HG02798 (cell line): ENCODE data around the gene COG4.
A peak's percentile ranks its signal among the peaks of the same experiment; 100 is the strongest.

Experiments used
- ATAC-seq: cut with Tn5 transposase; IDR thresholded peaks from one replicate; pipeline ENCODE4 v1.9.1; 2021; ENCODE audit warnings: mild to moderate bottlenecking; ENCODE audit not compliant: unreplicated experiment, poor library complexity

Gene COG4

DNA sequence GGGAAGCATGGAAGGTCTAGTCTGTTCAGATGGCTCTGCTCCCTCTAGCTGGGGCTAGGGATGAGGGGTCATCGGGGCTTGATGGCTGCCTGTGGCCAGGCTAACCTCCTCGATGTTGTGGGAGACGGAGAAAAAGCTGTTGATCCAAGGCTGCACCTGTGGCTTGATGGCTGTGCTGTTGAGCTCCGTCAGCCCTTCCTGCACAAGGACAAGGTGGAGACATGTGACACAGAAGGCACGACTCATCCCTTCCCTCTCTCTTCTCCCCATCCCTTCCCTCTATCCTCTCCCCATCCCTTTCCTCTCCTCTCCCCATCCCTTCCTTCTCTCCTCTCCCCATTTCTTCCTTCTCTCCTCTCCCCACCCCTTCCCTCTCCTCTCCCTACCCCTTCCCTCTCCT lies 40.7 kb downstream of the COG4 start:
- no peak for ATAC-seq

DNA sequence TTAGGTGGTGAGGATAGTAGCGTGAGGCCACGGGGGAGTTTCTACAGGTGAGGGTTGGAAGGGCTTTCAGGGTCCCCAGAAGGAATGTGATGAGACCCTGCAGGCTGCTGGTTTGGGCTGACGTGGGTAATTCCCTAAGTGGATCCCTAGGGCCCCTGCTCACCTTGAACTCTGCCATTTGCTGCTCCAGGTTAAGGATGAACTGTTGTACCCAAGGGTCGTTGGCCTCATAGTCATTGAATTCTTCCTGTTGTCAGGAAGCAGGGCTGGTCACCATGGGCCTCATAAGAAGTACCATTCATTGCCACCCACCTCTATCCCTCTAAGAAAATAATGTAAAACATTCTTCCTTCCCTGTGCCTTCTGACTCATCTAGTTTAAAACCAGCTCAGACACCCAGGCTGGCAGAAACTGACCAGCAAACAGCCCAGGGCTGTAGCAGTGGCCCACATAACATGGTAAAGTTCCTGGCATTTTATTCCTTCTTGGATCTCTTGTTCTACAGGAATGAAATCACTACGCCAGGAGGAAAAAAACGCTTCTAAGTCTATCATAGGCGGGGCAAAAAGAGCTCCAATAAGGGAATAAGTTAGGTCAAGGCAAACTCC lies 41.3 kb downstream of the COG4 start:
- no peak for ATAC-seq

DNA sequence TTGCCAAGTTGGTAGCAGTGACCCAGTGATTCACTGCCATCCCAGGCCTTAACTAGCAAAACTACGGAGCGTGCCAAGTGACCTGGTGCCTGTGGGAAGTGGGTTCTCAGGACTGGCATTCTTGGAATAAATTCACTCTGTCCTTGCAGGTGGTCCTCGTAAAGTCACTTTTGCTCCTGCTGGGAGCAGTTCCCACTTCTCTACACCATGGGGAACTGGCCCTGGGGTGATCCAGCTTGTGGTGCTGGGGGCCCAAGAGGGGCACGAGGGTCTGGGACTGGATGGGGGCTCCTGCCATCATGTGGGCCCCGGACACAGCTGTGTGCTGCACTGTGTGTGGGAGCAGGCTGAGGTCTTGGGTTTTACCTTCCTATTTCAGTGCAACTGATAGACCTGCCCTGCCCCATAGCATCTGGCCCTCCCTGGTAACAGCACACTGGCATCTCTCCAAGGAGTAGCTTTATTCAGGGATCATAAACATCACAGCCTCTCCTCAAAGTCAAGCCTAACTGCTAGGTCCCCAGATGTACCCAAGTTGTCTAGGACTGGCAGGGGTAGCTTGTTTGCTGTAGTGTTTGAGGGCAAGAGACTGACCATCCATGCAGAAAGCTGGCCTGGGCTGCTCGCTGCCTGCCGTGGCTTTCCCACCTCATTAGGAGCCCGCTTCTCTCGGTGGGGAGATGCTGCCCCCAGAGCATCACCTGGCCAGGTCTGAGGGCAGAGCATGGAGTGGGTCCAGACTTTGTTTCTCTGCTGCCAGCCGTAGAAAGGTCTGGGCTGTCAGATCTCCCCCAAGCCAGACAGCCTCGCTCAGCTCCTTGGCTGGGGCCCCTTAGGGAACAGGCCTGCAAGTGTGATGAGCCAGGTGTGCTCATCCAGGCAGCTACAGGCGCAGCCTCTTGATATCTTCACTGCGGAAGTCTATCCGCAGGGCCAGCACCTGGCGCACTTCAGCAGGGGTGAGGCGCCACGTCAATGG lies 42.9 kb downstream of the COG4 start:
- ATAC-seq, result no peak

DNA sequence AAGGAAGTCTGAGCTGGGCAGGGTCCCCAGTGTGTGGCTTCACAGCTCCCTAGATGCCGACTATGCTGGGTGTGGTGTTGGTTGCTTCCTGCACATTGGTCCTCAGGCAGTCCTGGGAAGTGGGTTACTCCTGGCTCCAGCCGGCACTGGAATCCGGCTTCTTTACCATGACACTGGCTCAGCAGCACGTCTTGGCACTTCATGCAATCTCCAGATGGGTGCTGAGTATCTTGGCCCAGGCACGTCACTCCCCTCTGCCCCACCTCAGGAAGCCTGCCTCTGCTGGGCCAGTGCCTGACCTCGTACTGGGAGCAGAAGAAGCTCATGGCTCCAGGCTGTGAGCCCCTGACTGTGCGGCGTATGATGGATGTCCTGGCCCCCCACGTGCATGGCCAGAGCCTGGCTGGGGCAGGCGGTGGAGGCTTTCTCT lies 44.4 kb downstream of the COG4 start:
- no peak for ATAC-seq

DNA sequence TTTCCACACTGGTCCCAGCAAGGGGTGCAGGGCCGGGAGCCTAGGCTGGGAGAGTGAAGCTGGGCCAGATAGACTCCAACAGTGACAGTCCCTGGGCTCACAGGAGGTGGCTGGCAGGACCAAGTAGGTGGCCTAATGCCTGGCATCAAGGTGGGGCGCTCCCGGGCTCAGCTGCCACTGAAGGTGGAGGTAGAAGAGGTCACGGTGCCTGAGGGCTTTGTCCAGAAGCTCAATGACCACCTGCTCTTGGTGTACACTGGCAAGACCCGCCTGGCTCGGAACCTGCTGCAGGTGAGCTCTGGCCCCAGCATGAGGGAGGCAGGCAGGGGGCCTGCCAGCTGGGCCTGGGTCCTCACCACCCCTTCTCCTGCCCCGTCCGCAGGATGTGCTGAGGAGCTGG lies 45.2 kb downstream of the COG4 start:
- no peak for ATAC-seq

DNA sequence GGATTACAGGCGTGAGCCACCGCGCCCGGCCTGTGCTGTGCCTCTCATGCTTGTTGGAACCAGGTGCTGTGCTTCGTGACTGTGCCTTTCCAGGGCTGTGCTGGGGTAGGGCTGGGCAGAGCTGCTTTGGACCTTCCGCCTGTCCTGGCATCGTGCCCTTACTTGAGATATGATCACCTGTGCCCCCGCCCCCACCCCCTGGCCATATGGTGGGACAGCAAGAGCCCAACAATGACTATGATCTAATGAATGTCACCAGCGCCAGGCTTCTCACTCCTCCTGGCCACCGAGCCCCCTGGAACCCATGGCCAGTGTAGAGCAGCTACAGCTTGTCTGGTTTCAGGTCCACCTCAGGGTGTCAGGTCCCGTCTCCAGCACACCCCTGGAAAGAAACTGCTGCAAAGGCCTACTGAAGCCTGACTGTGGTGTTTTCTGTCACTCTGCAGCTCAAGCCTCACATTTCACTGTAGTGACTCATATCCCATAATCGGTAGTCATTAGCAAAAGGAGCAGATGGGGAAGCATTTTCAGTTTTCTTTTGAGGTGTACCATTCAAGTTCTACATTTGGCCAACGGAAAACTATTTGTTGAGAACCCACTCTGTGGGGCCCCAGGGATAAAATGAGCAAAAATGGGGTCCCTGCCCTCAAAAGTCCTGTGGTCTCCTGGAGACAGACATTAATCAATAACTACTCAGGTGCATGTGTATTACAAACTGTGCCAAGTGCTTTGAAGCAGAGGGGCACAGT lies 46.9 kb downstream of the COG4 start:
- ATAC-seq, result peak; percentile 77

DNA sequence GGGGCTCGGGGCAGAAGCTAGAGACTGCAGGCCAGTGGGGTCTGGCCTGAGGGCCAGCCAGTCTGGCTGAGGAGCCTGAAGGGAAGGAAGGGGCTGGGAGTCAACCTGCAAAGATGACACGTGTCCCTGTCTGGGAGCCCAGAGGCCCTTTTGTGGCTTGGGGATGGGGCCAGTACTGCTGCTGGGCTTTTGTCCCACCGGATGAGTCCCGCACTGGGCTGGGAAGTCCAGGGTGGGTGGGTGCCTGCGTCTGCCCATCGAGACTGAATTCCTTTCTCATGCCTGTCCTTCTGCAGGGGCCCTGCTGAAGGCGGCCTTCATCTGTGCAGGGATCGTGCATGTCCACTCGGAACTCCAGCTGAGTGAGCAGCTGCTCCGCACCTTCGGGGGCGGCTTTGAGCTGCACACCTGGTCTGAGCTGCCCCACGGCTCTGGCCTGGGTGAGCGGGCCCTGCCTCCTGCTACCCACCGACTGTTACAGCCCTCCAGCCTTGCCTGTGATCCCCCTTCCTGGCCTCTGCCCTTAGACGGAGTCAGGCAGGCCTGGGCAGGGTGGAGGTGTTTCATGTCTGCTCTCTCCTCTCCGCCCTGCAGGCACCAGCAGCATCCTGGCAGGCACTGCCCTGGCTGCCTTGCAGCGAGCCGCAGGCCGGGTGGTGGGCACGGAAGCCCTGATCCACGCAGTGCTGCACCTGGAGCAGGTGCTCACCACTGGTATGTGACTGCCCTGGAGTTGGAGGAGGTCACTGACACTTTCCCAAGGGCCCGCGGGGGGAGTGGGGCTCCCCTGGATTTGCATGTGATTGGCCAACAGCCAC lies 48.1 kb downstream of the COG4 start:
- ATAC-seq, result no peak

DNA sequence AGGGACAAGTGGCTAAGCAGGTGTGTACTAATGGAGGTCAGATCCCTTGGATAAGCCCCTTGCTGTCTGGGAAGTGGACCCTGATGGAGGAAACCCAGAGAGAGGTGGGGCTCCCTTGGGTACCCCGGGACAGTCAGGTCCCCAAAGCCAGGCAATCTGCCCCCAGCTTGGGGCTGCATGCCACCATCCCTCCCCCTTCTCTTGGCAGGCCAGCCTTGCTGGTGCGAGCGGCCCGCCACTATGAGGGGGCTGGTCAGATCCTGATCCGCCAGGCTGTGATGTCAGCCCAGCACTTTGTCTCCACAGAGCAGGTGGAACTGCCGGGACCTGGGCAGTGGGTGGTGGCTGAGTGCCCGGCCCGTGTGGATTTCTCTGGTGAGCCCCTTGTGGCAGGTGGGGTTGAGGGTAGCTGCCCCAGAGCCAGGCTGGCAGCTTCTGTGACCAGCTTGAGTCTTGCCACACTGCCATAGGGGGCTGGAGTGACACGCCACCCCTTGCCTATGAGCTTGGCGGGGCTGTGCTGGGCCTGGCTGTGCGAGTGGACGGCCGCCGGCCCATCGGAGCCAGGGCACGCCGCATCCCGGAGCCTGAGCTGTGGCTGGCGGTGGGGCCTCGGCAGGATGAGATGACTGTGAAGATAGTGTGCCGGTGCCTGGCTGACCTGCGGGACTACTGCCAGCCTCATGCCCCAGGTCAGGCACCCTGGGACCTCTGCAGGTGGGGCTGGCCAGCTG lies 48.9 kb downstream of the COG4 start:
- no peak for ATAC-seq

DNA sequence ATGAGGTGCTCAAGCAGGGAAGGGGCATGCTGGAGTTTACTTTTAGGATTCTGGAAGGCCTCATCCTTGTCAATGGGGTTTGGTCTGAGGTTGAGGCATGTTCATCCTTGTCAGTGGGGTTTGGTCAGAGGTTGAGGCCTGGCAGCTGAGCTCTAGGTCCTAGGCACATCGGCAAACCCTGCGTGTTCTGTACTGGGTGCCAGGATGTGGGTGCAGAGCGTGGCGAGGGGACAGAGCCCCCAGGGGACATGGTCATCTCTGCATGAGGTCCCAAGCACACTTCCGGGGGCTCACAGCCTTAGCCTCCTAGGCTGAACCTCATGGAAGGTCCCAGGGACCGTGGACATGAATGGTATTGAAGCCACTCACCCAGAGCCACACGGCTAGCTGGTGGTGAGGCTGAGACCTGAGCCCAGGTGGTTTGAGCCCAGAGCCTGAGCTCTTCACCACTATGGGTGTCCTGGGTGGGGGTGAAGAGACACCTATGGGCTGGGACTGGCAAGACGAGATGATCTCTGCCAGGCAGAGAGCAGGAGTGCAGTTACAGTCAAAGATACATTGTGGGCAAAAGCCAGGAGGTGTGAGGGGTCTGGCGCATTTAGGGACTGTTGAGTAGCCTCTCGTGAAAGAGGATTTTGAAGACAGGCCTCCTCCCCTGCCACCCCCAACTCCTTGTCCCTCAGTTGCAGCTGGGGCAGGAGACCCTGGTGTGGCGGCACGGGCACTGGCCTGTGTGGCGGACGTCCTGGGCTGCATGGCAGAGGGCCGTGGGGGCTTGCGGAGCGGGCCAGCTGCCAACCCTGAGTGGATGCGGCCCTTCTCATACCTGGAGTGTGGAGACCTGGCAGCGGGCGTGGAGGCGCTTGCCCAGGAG lies 49.7 kb downstream of the COG4 start:
- no peak for ATAC-seq

DNA sequence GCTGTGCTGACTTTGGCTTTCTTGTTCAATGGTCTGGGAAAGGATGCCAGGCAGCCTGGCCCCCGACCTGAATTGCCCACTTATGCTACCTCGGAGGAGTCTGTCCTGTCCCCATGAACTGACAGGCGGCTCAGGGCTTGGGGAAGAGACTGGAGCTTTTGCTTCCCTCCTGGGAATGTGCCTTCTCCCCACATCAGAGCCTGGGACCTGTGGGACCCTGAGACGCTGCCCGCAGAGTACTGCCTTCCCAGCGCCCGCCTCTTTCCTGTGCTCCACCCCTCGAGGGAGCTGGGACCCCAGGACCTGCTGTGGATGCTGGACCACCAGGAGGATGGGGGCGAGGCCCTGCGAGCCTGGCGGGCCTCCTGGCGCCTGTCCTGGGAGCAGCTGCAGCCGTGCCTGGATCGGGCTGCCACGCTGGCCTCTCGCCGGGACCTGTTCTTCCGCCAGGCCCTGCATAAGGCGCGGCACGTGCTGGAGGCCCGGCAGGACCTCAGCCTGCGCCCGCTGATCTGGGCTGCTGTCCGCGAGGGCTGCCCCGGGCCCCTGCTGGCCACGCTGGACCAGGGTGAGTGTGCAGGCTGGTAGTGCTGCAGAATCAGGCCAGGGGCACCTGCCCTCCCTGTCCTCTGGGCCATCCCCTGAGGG lies 50.4 kb downstream of the COG4 start:
- no peak for ATAC-seq

DNA sequence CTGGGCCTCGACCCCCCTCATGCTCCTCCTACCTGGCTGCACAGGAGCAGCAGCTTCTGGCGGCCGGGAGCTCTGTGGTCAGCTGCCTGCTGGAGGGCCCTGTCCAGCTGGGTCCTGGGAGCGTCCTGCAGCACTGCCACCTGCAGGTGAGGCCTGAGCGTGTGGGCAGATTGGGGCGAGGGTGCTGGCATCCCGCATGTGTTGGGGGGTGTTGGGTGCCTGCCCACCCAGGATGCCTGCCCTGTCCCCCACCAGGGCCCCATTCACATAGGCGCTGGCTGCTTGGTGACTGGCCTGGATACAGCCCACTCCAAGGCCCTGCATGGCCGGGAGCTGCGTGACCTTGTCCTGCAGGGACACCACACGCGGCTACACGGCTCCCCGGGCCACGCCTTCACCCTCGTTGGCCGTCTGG lies 52.4 kb downstream of the COG4 start:
- ATAC-seq, result no peak

DNA sequence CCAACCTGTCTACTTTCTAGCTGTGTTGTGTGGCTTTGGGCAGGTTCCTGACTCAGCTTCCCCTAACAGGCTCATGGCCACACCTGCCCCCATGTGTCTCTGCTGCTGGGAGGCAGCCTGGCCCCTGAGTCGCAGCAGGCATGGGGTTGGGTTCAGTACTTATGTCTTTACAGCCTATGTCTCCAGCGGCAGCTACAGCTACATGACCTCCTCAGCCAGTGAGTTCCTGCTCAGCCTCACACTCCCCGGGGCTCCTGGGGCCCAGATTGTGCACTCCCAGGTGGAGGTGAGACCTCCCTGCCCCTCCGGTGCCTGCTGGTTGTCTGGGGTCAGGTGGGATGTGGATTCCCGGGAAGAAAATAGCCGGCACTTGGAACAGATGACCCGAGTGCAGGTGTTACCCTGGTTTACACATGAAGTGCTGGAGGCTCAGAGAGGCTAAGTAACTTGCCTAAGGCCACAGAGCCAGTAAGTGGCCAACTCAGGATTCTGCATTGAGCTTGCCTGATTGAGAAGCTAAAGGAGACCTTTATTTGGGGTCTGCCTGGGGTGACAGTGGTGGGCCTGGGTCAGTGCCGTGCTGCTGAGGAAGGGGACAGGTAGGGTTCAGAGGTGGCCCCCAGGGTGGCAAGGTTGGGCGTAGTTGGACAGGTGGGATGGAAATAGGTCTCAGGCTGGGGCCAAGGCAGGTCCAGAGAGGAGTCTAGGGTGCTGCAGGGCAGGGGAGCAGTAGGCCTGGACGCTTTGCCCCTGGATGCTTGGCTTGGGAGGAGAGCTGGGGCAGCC lies 53.0 kb downstream of the COG4 start:
- ATAC-seq, result no peak

DNA sequence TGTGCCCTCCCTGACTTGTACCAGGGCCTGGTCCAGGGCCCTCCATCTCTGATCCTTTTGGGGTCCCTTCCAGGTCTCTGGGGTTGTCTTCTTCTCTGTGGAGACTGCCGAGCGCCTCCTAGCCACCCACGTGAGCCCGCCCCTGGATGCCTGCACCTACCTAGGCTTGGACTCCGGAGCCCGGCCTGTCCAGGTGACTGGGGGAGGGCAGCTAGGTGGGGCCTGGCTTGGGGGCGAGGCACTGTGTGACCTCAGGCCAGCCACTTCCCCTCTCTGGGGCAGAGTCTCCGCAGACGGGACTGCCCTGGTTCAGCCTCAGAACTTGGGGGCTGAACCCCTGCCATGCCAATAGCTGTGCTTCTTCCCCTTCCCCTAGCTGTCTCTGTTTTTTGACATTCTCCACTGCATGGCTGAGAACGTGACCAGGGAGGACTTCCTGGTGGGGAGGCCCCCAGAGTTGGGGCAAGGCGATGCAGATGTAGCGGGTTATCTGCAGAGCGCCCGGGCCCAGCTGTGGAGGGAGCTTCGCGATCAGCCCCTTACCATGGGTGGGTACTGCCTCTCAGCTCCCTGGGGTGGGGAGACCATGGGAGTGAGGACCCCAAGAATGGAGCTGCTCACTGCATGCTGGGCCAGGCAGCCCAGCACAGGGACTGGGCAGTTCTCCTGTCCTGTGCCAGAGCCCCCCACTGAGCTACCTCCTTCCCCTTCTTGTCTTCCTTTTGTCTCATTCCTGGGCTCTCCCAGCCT lies 54.4 kb downstream of the COG4 start:
- ATAC-seq, result no peak

DNA sequence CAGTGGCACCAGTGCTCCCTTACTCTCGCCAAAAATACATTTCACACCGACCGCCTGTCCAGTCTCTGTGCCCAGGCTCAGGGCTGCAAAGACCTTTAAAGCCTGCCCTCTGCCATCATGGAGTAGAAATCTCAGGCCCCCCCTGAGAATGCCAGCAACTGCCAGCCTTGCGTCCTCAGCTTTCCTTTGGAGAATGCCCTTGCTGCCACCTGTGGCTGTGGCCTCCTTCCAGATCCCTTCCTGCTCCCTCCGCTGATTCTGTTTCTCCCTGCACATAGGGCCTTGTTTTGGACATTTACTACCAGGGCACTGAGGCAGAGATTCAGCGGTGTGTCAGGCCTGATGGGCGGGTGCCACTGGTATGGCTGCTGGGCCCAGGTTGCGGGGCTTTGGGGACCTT lies 55.7 kb downstream of the COG4 start:
- ATAC-seq, result no peak

DNA sequence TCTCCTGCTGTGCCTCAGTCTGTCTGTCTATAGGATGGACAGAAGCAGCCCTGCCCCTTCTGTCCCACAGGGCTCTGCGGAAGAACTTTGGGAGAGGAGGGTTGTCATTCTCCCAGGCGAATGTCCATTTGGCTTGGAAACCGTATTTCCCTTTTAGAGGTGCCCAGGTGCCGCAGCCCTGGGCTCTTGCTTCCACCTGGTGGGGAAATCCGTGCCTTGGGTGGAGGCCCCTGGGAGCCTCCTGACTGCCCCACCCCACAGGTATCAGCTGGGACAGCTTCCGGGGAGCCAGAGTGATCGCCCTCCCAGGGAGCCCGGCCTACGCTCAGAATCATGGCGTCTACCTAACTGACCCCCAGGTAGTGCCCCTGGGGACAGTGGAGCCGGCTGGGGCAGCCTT lies 56.2 kb downstream of the COG4 start:
- no peak for ATAC-seq

DNA sequence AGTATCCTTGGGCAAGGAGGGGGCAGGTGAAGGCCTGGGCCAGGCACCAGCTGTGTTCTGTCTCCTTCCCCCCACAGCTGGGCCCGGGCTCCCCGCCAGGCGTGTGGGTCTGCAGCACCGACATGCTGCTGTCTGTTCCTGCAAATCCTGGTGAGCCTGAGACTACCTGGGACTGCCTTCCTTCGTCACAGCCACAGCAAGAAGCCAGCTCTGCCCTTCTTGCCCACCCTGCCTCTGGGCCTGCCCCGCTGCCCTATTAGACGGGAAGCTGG lies 56.6 kb downstream of the COG4 start:
- no peak for ATAC-seq
